Measurements from ENCODE around the gene MSMO1. TPM values are rescaled to one million over a fixed set of nuclear protein-coding genes. Genes with fewer than 3 reads are reported as not detected.

Gene MSMO1
- total and polyA plus RNA-seq, 3 donors from 2014 or later = 60.9 to 85.0 (median 77.5) TPM

- peaks cover 20% of the 10 kb centered on the region for H3K4me1 ChIP-seq
- peak overlapping the region; percentile 77 to 89 for H3K4me3 ChIP-seq
- H3K27me3 ChIP-seq = no peaks in the 10 kb centered on the region
- WGBS, 2 donors = 0 to 1% methylated on average over 13 to 14 of the region's 14 CpGs
- no peaks in the 10 kb centered on the region for H3K36me3 ChIP-seq (ENCODE audit: low read depth, missing control alignments)
- no peaks in the 10 kb centered on the region for H3K9me3 ChIP-seq
- intact Hi-C loops (cut with DNase I; ENCODE audit: low total_unique reads) = no loop called here
- TF ChIP-seq POLR2A (IDR thresholded peaks at IDR 0.05) = no peak
- TF ChIP-seq CTCF (IDR thresholded peaks at IDR 0.05) = no peak
- peak overlapping the region; percentile 80 to 92 for H3K27ac ChIP-seq
- peak; percentile 77 for DNase-seq
Observed at GRCh38 chr4:165326831-165327210, 648 bp upstream of the MSMO1 start.

- no peaks in the 10 kb centered on the region for H3K27me3 ChIP-seq
- no peaks in the 10 kb centered on the region for H3K36me3 ChIP-seq (ENCODE audit: low read depth, missing control alignments)
- no peak for DNase-seq
- H3K27ac ChIP-seq = peak overlapping the region; percentile 89 to 91
- no peaks in the 10 kb centered on the region for H3K9me3 ChIP-seq
- intact Hi-C loops (cut with DNase I; ENCODE audit: low total_unique reads) = no loop called here
- WGBS, 2 donors = 0 to 1% methylated on average over 7 of the region's 7 CpGs
- peak overlapping the region; percentile 77 to 89 for H3K4me3 ChIP-seq
- peaks cover 16% of the 10 kb centered on the region for H3K4me1 ChIP-seq
- no peak for TF ChIP-seq CTCF (IDR thresholded peaks at IDR 0.05)
- no peak for TF ChIP-seq POLR2A (IDR thresholded peaks at IDR 0.05)
Observed at GRCh38 chr4:165328101-165328425, 594 bp downstream of the MSMO1 start.

GRCh38 chr4:165328708-165329107, 1.2 kb downstream of the MSMO1 start:
- peak overlapping the region in 1 of 2 donors; percentile 89 for H3K4me3 ChIP-seq
- H3K9me3 ChIP-seq = no peaks in the 10 kb centered on the region
- no peaks in the 10 kb centered on the region for H3K36me3 ChIP-seq (ENCODE audit: low read depth, missing control alignments)
- DNase-seq = no peak
- peaks cover 16% of the 10 kb centered on the region for H3K4me1 ChIP-seq
- H3K27ac ChIP-seq = peak overlapping the region; percentile 89 to 91
- WGBS, 2 donors = 13 to 15% methylated on average over 4 of the region's 4 CpGs
- no peak for TF ChIP-seq POLR2A (IDR thresholded peaks at IDR 0.05)
- TF ChIP-seq CTCF (IDR thresholded peaks at IDR 0.05) = no peak
- no peaks in the 10 kb centered on the region for H3K27me3 ChIP-seq
- intact Hi-C loops (cut with DNase I; ENCODE audit: low total_unique reads) = no loop called here

GRCh38 chr4:165330071-165330470, 2.6 kb downstream of the MSMO1 start:
- intact Hi-C loops (cut with DNase I; ENCODE audit: low total_unique reads) = no loop called here
- no peak for DNase-seq
- Histone ChIP-seq H3K4me1 (peaks cover 16% of the 10 kb centered on the region), H3K27me3 (no peaks in the 10 kb centered on the region), H3K9me3 (no peaks in the 10 kb centered on the region), H3K4me3 (no peak overlapping the region), H3K36me3 (ENCODE audit: low read depth, missing control alignments) (no peaks in the 10 kb centered on the region), H3K27ac (peak overlapping the region in 1 of 2 donors; percentile 11)
- TF ChIP-seq POLR2A (IDR thresholded peaks at IDR 0.05) (no peak), CTCF (IDR thresholded peaks at IDR 0.05) (no peak)
- 79 to 93% methylated on average over 2 of the region's 2 CpGs for WGBS, 2 donors

- intact Hi-C loops (cut with DNase I; ENCODE audit: low total_unique reads) = no loop called here
- TF ChIP-seq CTCF (IDR thresholded peaks at IDR 0.05) = no peak
- TF ChIP-seq POLR2A (IDR thresholded peaks at IDR 0.05) = no peak
- no peak for DNase-seq
- H3K27me3 ChIP-seq = no peaks in the 10 kb centered on the region
- WGBS, 2 donors = 78 to 79% methylated on average over 5 of the region's 5 CpGs
- no peaks in the 10 kb centered on the region for H3K9me3 ChIP-seq
- no peaks in the 10 kb centered on the region for H3K36me3 ChIP-seq (ENCODE audit: low read depth, missing control alignments)
- peaks cover 15% of the 10 kb centered on the region for H3K4me1 ChIP-seq
- H3K4me3 ChIP-seq = no peak overlapping the region
- H3K27ac ChIP-seq = no peak overlapping the region
Observed at GRCh38 chr4:165330666-165331065, 3.2 kb downstream of the MSMO1 start.
